Retinal pigment epithelial cell (primary cell): ENCODE data around the gene IP6K3.

Experiments
- DNase-seq: peaks from one replicate; pipeline ENCODE4 v3.0.0-alpha.2; 2010; ENCODE audit warnings: low read depth
- H3K4me3 ChIP-seq: 2 replicates; pipeline ENCODE4 v1.5.1; 2011; ENCODE audit warnings: mild to moderate bottlenecking, low read length, control low read depth, moderate library complexity
- CTCF ChIP-seq: conservative IDR thresholded peaks from 2 replicates; pipeline ENCODE4 v1.5.1; 2011; ENCODE audit warnings: low read depth, low read length, control low read depth, inconsistent platforms

IP6K3 gene

DNA sequence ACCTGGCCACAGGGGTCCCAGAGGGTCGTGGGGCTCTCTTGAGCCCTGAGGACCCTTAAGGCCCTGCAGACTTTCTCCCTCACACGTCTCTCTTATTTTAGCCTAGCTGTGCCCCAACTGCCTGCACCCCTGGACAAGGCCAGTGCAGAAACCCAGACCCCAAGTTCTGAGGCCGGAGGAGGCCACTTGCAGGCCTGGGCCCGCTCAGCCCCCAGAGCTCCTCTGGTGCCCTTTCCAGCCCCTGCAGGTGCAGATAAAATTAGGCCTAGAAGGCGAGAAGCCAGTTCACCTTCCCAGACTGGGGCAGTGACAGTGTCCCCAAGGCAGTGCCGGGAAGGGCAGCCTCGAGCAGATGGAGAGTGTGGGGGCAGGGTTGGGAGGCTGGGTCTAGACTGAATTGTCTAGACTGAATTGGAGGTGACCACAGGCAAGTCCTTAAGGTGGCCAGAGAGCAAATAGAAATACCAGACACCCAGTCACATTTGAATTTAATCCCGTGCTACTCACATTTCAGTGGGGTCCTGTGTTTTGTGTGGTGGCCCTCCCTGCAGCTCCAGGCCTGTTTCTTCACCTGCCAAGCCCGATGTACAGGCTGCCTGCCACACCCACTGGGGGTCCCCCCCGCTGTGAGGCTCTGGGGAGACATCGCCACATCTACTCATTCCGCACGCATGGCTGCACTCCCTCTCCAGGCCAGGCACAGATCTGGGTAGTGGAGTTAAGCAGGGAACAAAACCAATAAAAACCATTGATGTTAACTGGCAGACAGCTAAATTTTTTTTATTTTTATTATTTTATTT, 8.6 kb upstream of the IP6K3 start:
- H3K4me3 ChIP-seq = no peak overlapping the region
- no peak for TF ChIP-seq CTCF
- no peak for DNase-seq

GRCh38 chr6:33754222-33754621, 7.5 kb upstream of the IP6K3 start:
- no peak for TF ChIP-seq CTCF
- no peak overlapping the region for H3K4me3 ChIP-seq
- DNase-seq = no peak

DNA sequence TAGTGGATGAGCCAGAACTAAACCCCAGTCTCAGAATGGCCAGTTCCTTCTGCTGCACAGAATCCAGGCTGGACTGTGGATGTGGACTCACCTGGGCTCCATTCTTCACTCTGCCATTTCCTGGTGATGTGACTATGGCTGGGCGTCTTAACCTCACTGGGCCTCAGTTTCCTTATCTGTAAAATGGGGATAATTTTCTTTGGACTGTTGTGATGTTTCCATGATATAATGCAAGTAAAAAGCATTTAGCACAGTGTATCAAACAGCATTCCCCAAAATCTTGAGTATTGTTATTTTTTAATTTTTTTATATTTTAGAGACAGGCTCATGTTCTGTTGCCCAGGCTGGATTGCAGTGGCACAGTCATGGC, 5.9 kb upstream of the IP6K3 start:
- no peak for TF ChIP-seq CTCF
- DNase-seq = no peak

GRCh38 chr6:33751771-33752645, 5.3 kb upstream of the IP6K3 start:
- H3K4me3 ChIP-seq = no peak overlapping the region
- no peak for TF ChIP-seq CTCF
- DNase-seq = no peak

More for the DNA sequence above, 5.9 kb upstream of the IP6K3 start:
- no peak overlapping the region for H3K4me3 ChIP-seq

DNA sequence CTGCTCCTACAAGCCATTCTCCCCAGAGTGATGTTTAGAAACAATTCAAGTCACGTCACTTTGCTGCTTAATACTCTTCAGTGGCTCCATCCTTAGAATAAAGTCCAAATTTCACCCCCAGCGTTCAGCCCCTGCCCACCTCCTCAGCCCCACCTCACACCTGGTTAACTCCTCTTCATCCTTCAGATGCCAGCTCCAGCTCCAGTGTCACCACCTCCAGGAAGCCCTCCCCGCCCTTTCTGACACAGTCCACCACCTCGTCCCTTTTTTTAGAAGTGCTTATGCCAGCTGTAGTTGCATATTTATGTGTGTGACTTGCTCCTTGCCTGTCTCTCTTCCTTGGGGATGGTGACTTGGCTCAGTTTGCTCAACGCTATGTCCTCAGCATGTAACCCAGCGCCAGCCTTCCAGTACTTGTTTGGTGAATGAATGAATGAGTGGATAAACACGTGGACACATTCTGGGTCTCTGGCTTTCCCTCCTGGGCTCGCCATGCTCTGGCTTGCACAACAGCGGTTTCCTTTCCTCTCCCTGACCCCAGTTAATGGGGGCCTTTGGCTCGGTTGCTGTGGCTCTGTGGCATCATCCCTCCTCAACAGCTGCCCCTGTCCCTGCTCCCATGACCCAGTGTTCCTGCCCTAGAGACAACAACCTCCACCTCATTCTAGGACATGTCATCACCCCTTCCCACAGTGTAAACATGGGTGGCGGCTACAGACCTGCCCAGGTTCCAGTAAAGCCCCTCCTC, 3.7 kb upstream of the IP6K3 start:
- TF ChIP-seq CTCF = no peak
- H3K4me3 ChIP-seq = no peak overlapping the region
- no peak for DNase-seq

DNA sequence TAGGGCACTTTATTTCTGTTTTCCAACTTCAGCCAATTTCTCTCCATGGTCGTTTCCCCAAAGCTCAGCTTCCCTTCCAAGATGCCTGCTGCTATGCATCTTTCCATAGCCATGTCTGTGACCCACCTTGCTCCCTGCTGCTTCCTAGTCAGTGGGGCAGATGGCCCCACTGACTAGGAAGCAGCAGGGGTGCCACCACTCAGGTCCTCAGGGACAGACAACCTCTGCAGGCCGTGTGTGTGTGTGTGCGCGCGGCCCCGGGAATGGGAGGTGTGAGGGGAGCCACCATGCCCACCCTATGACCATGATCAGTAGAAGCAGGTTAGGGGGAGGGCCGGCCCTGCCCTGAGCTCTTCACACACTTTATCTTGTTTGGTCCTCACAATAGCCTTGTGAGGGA, 2.7 kb upstream of the IP6K3 start:
- no peak for DNase-seq
- no peak overlapping the region for H3K4me3 ChIP-seq
- no peak for TF ChIP-seq CTCF
